Measurements from ENCODE around the gene CELSR1. TPM values are rescaled to one million over a fixed set of nuclear protein-coding genes. Genes with fewer than 3 reads are reported as not detected.

The CELSR1 gene
- total and polyA plus RNA-seq, 2 of the 13 experiments (the other 11 are each of a cell fraction or from before 2014, with no cell fraction given): 0.78 to 1.8 TPM

DNA sequence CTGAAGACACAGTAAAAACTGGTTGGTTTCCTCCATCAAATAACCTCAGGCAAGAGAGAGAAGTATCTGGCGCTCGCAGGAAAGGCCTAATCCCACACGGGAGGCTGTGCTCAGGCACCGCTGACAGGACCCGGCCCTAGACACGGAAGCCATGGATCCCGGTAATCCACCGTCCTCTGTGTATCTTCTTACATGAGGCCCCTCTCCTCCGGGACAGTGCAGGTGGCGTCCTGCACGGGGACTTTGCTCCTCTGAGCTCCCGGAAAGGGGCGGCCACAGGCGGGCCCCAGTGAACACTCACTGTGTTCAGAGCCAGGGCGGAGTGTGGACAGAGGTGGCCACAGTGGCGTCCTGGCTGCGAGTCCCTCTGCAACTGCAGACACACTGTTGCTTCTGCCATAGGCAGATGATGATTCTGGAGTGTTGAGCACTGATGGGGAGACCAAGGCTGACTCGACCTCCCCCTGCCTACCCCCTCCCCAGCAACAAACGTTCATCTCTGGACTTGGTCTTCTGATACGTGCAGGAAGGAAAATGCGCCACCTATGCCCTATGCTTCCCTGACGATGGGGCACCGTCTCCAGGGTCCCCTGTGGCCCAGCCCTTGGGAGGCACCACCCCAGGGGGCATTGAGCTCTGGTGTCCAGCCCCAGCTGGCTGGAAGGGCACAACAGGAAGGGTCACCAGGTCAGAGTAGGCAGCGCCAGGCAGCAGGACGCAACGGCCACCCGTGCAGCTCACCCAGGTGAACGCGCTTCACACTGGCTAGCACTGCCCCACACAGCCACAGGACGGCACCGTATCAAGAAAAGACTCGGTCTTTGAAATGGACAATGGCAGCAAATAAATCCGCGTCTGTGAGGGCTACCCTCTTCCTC lies 106.2 kb downstream of the CELSR1 start (continued):
- TF ChIP-seq PHF20 (CRISPR knock-in tag; IDR thresholded peaks at IDR 0.05) (peak; percentile 50; the same call in 1 of the 2 replicates), KDM5B (CRISPR knock-in tag; IDR thresholded peaks at IDR 0.05; ENCODE audit: borderline replicate concordance) (peak; percentile 72; the same call in 1 of the 2 replicates), ZBTB14 (CRISPR knock-in tag; IDR thresholded peaks at IDR 0.05) (no peak), MED13 (CRISPR knock-in tag; IDR thresholded peaks at IDR 0.05) (no peak), ZNF556 (CRISPR knock-in tag; IDR thresholded peaks at IDR 0.05; ENCODE audit: borderline replicate concordance) (peak; percentile 75; the same call in 1 of the 2 replicates), ELF3 (CRISPR knock-in tag; IDR thresholded peaks at IDR 0.05) (peak; percentile 93), HDAC1 (CRISPR knock-in tag; IDR thresholded peaks at IDR 0.05) (peak; percentile 77; the same call in 1 of the 2 replicates), KLF12 (CRISPR knock-in tag; IDR thresholded peaks at IDR 0.05; ENCODE audit: borderline replicate concordance) (no peak), HES4 (CRISPR knock-in tag; IDR thresholded peaks at IDR 0.05; ENCODE audit: borderline replicate concordance) (no peak), CCDC6 (CRISPR knock-in tag; IDR thresholded peaks at IDR 0.05) (peak; percentile 84), GATAD1 (CRISPR knock-in tag; IDR thresholded peaks at IDR 0.05) (peak; percentile 65; the same call in 1 of the 2 replicates), MXI1 (IDR thresholded peaks at IDR 0.05; ENCODE audit: borderline replicate concordance, low read depth, low read length) (no peak; the same call in 2 of the 3 replicates), ZBTB7B (CRISPR knock-in tag; IDR thresholded peaks at IDR 0.05) (peak; percentile 91), ZNF205 (CRISPR knock-in tag; IDR thresholded peaks at IDR 0.05) (0 out of 2 replicates have a peak, but pooled peaks have one; percentile 39), HNF4A (CRISPR knock-in tag; IDR thresholded peaks at IDR 0.05) (peak; percentile 95), ZSCAN29 (CRISPR knock-in tag; conservative IDR thresholded peaks at IDR 0.05) (0 out of 2 replicates have a peak, but pooled peaks have one; percentile 54), ISL2 (CRISPR knock-in tag; IDR thresholded peaks at IDR 0.05) (0 out of 2 replicates have a peak, but pooled peaks have one; percentile 34), ZNF160 (CRISPR knock-in tag; IDR thresholded peaks at IDR 0.05) (no peak)
- TF ChIP-seq, protein P1, sequence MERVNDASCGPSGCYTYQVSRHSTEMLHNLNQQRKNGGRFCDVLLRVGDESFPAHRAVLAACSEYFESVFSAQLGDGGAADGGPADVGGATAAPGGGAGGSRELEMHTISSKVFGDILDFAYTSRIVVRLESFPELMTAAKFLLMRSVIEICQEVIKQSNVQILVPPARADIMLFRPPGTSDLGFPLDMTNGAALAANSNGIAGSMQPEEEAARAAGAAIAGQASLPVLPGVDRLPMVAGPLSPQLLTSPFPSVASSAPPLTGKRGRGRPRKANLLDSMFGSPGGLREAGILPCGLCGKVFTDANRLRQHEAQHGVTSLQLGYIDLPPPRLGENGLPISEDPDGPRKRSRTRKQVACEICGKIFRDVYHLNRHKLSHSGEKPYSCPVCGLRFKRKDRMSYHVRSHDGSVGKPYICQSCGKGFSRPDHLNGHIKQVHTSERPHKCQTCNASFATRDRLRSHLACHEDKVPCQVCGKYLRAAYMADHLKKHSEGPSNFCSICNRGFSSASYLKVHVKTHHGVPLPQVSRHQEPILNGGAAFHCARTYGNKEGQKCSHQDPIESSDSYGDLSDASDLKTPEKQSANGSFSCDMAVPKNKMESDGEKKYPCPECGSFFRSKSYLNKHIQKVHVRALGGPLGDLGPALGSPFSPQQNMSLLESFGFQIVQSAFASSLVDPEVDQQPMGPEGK (CRISPR knock-in tag; IDR thresholded peaks at IDR 0.05): peak; percentile 80
- TF ChIP-seq, protein P2, sequence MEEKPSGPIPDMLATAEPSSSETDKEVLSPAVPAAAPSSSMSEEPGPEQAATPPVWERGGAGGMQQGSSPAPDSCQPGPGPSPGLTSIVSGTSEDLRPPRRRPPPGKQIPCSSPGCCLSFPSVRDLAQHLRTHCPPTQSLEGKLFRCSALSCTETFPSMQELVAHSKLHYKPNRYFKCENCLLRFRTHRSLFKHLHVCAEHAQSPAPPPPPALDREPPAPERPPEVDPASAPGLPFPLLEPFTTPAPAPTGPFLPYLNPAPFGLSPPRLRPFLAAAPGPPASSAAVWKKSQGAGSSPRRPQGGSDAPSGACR (CRISPR knock-in tag; IDR thresholded peaks at IDR 0.05): no peak
- TF ChIP-seq, protein P3, sequence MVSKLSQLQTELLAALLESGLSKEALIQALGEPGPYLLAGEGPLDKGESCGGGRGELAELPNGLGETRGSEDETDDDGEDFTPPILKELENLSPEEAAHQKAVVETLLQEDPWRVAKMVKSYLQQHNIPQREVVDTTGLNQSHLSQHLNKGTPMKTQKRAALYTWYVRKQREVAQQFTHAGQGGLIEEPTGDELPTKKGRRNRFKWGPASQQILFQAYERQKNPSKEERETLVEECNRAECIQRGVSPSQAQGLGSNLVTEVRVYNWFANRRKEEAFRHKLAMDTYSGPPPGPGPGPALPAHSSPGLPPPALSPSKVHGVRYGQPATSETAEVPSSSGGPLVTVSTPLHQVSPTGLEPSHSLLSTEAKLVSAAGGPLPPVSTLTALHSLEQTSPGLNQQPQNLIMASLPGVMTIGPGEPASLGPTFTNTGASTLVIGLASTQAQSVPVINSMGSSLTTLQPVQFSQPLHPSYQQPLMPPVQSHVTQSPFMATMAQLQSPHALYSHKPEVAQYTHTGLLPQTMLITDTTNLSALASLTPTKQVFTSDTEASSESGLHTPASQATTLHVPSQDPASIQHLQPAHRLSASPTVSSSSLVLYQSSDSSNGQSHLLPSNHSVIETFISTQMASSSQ (IDR thresholded peaks at IDR 0.05; ENCODE audit: low read depth): no peak
- TF ChIP-seq, protein P3 (CRISPR knock-in tag; IDR thresholded peaks at IDR 0.05; ENCODE audit: borderline replicate concordance): peak; percentile 22; the same call in 1 of the 2 replicates
